Measurements from ENCODE around the gene TEAD3. TPM values are rescaled to one million over a fixed set of nuclear protein-coding genes. Genes with fewer than 3 reads are reported as not detected.
A peak's percentile ranks its signal among the peaks of the same experiment; 100 is the strongest.

The TEAD3 gene
- total RNA-seq, 1 donor from 2014 or later: 28.0 TPM

DNA sequence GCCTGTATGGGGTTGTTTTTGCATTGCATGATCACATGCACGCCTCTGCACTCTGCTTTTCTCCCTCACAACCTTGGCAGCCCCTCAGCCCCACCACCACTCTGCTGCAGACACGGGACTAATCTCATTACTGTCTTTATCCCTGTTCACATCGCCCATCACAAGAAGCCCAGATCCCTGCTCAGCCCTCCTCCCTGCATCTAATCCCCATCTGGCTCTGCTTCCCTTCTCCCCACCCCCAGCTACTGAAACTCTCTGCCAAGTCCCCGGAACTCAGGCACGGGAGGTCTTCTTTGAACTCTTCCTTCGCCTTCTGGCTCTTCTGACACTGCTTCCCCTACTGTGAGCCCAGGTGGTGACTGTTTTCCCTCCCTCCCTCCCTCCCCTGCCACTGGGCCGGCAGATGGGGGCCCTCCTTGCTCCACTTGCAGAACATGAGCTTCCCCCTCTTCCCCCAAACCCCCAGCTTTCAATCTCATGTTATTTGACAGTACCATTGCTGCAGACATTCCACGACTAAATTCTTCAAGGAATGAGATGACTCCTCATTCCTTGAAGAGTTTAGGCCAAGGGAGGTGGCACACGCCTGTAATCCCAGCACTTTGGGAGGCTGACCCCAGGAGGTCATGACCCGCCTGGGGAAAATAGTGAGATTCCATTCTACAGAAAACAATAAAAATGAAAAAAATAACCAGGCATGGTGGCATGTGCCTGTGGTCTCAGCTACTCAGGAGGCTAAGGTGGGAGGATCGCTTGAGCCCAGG is 37.7 kb upstream of the TEAD3 start:
- DNase-seq: no peak
- Histone ChIP-seq H3K36me3 (no peaks in the 10 kb centered on the region), H3K27me3 (ENCODE audit: low read depth) (peaks cover 33% of the 10 kb centered on the region), H3K4me3 (no peak overlapping the region), H3K4me1 (no peaks in the 10 kb centered on the region), H3K9me3 (replicated peaks) (no peaks in the 10 kb centered on the region), H3K27ac (replicated peaks) (no peak overlapping the region)
- intact Hi-C loops (cut with micrococcal nuclease): no loop called here
- TF ChIP-seq, protein P1, sequence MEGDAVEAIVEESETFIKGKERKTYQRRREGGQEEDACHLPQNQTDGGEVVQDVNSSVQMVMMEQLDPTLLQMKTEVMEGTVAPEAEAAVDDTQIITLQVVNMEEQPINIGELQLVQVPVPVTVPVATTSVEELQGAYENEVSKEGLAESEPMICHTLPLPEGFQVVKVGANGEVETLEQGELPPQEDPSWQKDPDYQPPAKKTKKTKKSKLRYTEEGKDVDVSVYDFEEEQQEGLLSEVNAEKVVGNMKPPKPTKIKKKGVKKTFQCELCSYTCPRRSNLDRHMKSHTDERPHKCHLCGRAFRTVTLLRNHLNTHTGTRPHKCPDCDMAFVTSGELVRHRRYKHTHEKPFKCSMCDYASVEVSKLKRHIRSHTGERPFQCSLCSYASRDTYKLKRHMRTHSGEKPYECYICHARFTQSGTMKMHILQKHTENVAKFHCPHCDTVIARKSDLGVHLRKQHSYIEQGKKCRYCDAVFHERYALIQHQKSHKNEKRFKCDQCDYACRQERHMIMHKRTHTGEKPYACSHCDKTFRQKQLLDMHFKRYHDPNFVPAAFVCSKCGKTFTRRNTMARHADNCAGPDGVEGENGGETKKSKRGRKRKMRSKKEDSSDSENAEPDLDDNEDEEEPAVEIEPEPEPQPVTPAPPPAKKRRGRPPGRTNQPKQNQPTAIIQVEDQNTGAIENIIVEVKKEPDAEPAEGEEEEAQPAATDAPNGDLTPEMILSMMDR (IDR thresholded peaks at IDR 0.05; ENCODE audit: borderline replicate concordance): no peak

DNA sequence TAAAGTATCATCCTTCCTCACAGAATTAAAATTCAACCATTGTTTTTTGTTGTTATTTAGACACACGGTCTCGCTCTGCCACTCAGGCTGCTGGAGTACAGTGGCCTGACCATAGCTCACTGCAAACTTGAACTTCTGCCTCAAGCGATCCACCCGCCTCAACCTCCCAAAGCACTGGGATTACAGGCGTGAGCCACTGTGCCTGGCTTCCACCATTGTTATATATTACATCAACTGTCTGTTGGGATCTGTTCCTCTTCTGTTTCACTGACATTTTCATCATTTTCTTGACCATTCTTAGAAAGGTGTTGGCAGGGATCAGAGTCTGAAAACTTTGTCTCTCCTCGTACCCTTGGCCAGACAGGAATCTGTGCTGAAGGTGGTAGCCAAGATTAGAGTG is 37.1 kb upstream of the TEAD3 start:
- H3K27me3 ChIP-seq (ENCODE audit: low read depth): peaks cover 39% of the 10 kb centered on the region
- no peak overlapping the region for H3K27ac ChIP-seq (replicated peaks)
- no peaks in the 10 kb centered on the region for H3K9me3 ChIP-seq (replicated peaks)
- no peaks in the 10 kb centered on the region for H3K4me1 ChIP-seq
- TF ChIP-seq, protein P1 (IDR thresholded peaks at IDR 0.05; ENCODE audit: borderline replicate concordance): no peak
- intact Hi-C loops (cut with micrococcal nuclease): no loop called here
- no peak for DNase-seq
- H3K36me3 ChIP-seq: no peaks in the 10 kb centered on the region
- H3K4me3 ChIP-seq: no peak overlapping the region

DNA sequence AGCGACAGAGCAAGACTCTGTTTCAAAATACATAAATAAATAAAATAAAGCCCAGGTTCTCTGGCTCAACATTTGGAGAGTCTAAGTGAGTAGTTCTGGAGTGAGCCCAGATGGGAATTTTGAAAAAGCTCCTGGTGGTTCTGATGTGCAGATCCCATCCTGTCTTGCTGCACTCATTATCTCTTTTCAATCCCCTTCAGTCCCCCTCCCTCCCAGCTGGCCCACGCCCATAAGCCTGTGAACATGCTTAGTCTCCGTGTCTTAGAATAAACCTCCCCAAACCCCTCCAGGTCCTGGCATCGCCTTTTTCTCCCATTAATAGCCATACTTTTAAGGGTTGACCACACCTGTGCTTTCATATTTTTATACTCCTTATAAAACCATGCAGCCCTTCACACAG is 35.2 kb upstream of the TEAD3 start:
- no peak for DNase-seq
- peaks cover 40% of the 10 kb centered on the region for H3K27me3 ChIP-seq (ENCODE audit: low read depth)
- no peaks in the 10 kb centered on the region for H3K4me1 ChIP-seq
- H3K4me3 ChIP-seq: no peak overlapping the region
- H3K9me3 ChIP-seq (replicated peaks): no peaks in the 10 kb centered on the region
- H3K36me3 ChIP-seq: no peaks in the 10 kb centered on the region
- TF ChIP-seq, protein P1 (IDR thresholded peaks at IDR 0.05; ENCODE audit: borderline replicate concordance): no peak
- intact Hi-C loops (cut with micrococcal nuclease): no loop called here
- no peak overlapping the region for H3K27ac ChIP-seq (replicated peaks)

DNA sequence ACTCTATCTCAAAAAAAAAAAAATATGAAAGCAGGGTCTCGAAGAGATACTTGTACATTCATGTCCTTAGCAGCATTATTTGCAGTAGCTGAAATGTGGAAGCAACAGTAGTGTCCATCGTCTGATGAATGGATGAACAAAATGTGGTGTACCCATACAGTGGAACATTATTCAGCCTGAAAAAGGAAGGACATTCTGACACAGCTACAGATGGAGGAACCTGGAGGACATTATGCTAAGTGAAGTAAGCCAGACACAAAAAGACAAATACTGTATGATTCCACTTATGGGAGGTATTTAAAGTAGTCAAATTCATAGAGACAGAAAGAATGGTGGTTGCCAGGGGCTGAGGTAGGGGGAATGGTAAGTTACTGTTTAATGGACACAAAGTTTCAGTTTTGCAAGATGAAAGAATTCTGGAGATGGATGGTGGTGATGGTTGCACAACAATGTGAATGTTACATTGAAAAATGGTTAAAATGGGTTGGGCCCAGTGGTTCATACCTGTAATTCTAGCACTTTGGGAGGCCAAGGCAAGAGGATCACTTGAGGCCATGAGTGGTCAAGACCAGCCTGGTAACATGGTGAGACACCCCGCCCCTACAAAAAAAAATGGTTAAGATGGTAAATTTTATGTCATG is 27.6 kb upstream of the TEAD3 start:
- H3K4me1 ChIP-seq: no peaks in the 10 kb centered on the region
- no peak for DNase-seq
- no peaks in the 10 kb centered on the region for H3K36me3 ChIP-seq
- TF ChIP-seq, protein P1 (IDR thresholded peaks at IDR 0.05; ENCODE audit: borderline replicate concordance): no peak
- H3K27me3 ChIP-seq (ENCODE audit: low read depth): peaks cover 13% of the 10 kb centered on the region
- intact Hi-C loops (cut with micrococcal nuclease): loop anchor here (5.0 kb wide), 1 partner anchor 213 kb away; the partner anchor contains the start of gene ARMC12
- no peak overlapping the region for H3K27ac ChIP-seq (replicated peaks)
- no peak overlapping the region for H3K4me3 ChIP-seq
- H3K9me3 ChIP-seq (replicated peaks): no peaks in the 10 kb centered on the region

DNA sequence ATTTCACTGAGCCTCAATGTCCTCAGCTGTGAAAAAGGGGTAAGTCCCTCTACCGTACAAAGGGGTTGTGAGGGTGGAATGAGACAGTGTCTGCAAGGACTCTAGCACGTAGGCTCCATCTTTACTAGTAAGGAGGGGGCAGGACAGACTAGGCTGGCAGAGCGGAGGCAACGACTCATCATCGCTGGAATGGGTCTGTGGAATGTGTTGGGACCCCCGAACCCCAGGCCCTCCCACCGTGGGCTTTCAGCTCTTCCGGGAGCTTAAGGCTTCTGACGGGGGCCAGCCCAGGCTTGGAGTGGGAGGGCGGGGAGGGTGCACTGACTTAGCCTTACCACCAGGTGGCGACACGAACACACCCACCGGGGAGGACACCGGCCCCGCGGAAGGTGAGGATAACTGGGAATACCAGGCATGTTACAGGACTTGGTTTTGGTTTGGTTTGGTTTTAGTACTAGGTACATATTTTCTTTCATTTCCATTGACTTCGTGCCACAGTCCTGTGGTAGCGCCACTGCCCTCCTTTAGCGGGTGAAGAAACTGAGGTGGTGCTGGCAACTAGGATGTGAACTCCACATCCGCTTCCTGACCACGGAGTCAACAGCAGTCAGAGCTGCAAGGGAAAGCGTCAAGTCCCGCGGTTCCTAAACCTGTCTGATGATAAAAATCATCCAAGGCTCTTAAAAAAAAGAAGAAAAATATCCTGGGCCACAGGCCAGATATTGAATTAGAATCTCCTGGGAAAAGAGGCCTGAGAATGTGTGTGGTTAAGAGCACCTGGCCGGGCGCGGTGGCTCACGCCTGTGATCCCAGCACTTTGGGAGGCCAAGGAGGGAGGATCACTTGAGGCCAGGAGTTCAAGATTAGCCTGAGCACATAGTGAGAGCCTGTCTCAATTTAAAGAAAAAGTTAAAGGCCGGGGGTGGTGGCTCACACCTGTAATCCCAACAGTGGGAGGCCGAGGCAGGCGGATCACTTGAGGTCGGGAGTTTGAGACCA is 26.1 kb upstream of the TEAD3 start:
- intact Hi-C loops (cut with micrococcal nuclease): loop anchor here (5.0 kb wide), 1 partner anchor 214 kb away; the partner anchor contains the start of gene ARMC12
- Histone ChIP-seq H3K27me3 (ENCODE audit: low read depth) (peaks cover 7% of the 10 kb centered on the region), H3K27ac (replicated peaks) (no peak overlapping the region), H3K9me3 (replicated peaks) (no peaks in the 10 kb centered on the region), H3K4me1 (no peaks in the 10 kb centered on the region), H3K4me3 (peak overlapping the region; percentile 50), H3K36me3 (no peaks in the 10 kb centered on the region)
- TF ChIP-seq, protein P1 (IDR thresholded peaks at IDR 0.05; ENCODE audit: borderline replicate concordance): peak; percentile 100
- DNase-seq: peak; percentile 62
